BE2C (cell line): ENCODE results near the gene PAXIP1.

Experiments
- DNase-seq: peaks from one replicate; pipeline ENCODE4 v3.0.0-alpha.2; 2020
- H3K27me3 ChIP-seq: fragments of 250-450 bp; sonication (Bioruptor Pico); 2 replicates; pipeline ENCODE4 v1.5.1; 2020; ENCODE audit warnings: mild to moderate bottlenecking
- H3K36me3 ChIP-seq: fragments of 250-450 bp; sonication (Bioruptor Pico); 2 replicates; pipeline ENCODE4 v1.5.1; 2020; ENCODE audit warnings: mild to moderate bottlenecking
- H3K4me1 ChIP-seq: fragments of 250-450 bp; sonication (Bioruptor Pico); 2 replicates; pipeline ENCODE4 v1.5.1; 2020
- H3K4me3 ChIP-seq: 2 replicates; pipeline ENCODE4 v1.5.1; 2011; ENCODE audit warnings: low read depth, low read length
- H3K9me3 ChIP-seq: fragments of 250-450 bp; sonication (Bioruptor Pico); 2 replicates; pipeline ENCODE4 v1.5.1; 2020
- CTCF ChIP-seq: IDR thresholded peaks from 2 replicates; pipeline ENCODE4 v1.5.1; 2012; ENCODE audit warnings: mild to moderate bottlenecking, low read depth, low read length

PAXIP1 gene

GRCh38 chr7:154918266-154918665, 84.7 kb downstream of the PAXIP1 start:
- TF ChIP-seq CTCF: no peak
- Histone ChIP-seq H3K4me3 (no peak overlapping the region), H3K36me3 (no peaks in the 10 kb centered on the region), H3K9me3 (no peaks in the 10 kb centered on the region), H3K4me1 (no peaks in the 10 kb centered on the region), H3K27me3 (no peaks in the 10 kb centered on the region)
- DNase-seq: no peak

DNA sequence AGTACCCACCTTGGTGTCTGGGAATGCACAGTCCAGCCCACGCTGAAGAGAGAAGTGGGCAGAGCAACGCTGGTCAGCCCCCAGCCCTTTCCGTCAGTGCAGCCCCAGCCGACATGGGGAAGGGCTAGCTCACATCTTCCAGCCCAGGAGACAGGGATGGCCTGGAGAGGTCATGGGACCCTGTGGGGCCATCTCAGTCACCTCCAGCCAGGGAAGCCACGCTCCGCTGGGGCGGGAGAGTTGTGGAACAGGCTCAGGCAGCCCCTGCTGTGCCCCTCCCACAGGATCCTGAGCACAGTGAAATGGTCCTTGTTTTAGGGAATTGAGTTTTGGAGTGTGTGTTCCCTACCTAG, 85.1 kb downstream of the PAXIP1 start:
- no peaks in the 10 kb centered on the region for H3K27me3 ChIP-seq
- no peaks in the 10 kb centered on the region for H3K4me1 ChIP-seq
- TF ChIP-seq CTCF: no peak

GRCh38 chr7:154916856-154917807, 85.8 kb downstream of the PAXIP1 start:
- no peak for DNase-seq
- no peaks in the 10 kb centered on the region for H3K36me3 ChIP-seq
- TF ChIP-seq CTCF: no peak
- H3K9me3 ChIP-seq: no peaks in the 10 kb centered on the region
- H3K4me3 ChIP-seq: no peak overlapping the region
- H3K4me1 ChIP-seq: no peaks in the 10 kb centered on the region
- H3K27me3 ChIP-seq: no peaks in the 10 kb centered on the region

More for the DNA sequence above, 85.1 kb downstream of the PAXIP1 start:
- no peak overlapping the region for H3K4me3 ChIP-seq
- DNase-seq: no peak
- no peaks in the 10 kb centered on the region for H3K9me3 ChIP-seq
- no peaks in the 10 kb centered on the region for H3K36me3 ChIP-seq

DNA sequence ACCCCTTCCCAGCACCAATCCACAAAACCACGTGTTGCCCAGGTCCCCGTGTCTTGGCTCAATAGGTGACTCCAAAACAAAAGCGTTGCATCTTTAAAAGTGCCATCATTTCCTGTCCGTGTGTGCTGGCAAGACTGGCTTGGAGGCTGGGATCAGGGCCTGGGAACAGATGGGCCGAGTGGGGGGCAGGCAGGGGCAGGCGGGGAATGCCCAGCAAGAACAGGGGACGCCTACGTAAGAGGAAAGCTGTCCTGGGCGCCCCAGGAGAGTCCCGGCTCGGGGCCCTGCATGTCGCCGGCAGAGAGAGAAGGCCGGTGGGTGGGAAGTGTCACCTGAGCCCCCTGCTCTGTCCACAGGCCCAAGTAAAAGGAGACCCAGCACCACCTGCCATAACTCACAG, 86.5 kb downstream of the PAXIP1 start:
- Histone ChIP-seq H3K4me1 (no peaks in the 10 kb centered on the region), H3K36me3 (no peaks in the 10 kb centered on the region), H3K27me3 (no peaks in the 10 kb centered on the region), H3K4me3 (no peak overlapping the region), H3K9me3 (no peaks in the 10 kb centered on the region)
- no peak for TF ChIP-seq CTCF
- DNase-seq: no peak

DNA sequence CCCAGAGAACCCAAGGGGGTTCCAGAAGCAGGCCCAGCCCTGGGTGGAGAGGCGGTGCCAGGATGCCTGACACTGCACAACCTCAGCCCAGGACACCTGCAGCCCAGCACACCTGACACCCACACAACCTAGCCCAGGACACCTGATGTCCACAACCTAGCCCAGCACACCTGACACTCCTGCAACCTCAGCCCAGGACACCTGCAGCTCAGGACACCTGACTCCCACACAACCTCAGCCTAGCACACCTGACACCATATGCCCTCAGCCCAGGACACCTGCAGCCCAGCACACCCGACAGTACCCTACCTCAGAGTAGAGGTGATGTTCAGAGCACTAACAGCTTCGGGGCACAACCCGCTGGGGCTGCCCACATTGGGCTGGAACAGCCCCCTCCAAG, 87.3 kb downstream of the PAXIP1 start:
- no peak for DNase-seq
- Histone ChIP-seq H3K4me1 (no peaks in the 10 kb centered on the region), H3K27me3 (no peaks in the 10 kb centered on the region), H3K36me3 (no peaks in the 10 kb centered on the region), H3K4me3 (no peak overlapping the region), H3K9me3 (peaks cover 3% of the 10 kb centered on the region; the same call in 1 of the 2 replicates)
- no peak for TF ChIP-seq CTCF

DNA sequence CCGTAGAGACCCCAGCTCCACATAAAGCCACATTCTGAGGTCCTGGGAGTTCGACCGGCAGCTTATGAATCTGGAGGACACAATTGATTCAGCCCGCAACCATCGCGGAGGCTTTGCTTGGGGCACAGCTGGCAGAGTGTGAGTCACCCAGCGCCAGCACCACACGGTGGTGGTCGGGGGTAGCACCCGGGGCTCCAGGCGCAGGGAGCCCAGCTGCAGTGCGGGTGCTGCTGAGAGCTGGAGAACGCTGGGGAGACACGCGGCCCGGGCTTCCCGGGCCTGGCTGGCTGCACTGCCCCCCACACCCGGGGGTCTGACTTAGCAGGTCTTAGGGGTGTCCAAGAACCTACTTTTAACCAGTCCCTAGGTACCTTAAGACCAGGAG, 87.9 kb downstream of the PAXIP1 start:
- Histone ChIP-seq H3K4me1 (no peaks in the 10 kb centered on the region), H3K4me3 (no peak overlapping the region), H3K9me3 (peaks cover 3% of the 10 kb centered on the region; the same call in 1 of the 2 replicates), H3K36me3 (no peaks in the 10 kb centered on the region), H3K27me3 (no peaks in the 10 kb centered on the region)
- TF ChIP-seq CTCF: peak; percentile 12; the same call in 1 of the 2 replicates
- no peak for DNase-seq
